LNCaP clone FGC (cell line): ENCODE measurements around the gene GALNT9.
"Not testable (repeated sequence)": the region's sequence is repeated elsewhere in the genome, so short reads cannot be mapped to it uniquely, and the experiment has no call there.

Experiments used
- DNase-seq: peaks from one replicate; pipeline ENCODE4 v3.0.0-alpha.2; 2011; ENCODE audit warnings: low read depth
- H3K4me3 ChIP-seq: 2 replicates; pipeline ENCODE4 v1.5.1; 2011; ENCODE audit warnings: mild to moderate bottlenecking, low read depth, low read length, control low read depth
- CTCF ChIP-seq: IDR thresholded peaks from 2 replicates; pipeline ENCODE4 v1.5.1; 2012; ENCODE audit warnings: mild to moderate bottlenecking; ENCODE audit not compliant: control insufficient read depth, insufficient read depth; ENCODE audit errors: extremely low read depth

The GALNT9 gene

GRCh38 chr12:132255642-132256041 lies 73.7 kb downstream of the GALNT9 start:
- TF ChIP-seq CTCF = no peak
- no peak overlapping the region for H3K4me3 ChIP-seq

GRCh38 chr12:132253698-132254480 lies 75.5 kb downstream of the GALNT9 start:
- no peak overlapping the region for H3K4me3 ChIP-seq
- no peak for TF ChIP-seq CTCF
- no peak for DNase-seq

More at GRCh38 chr12:132255642-132256041, 73.7 kb downstream of the GALNT9 start:
- no peak for DNase-seq

GRCh38 chr12:132252981-132253380 lies 76.4 kb downstream of the GALNT9 start:
- not testable (repeated sequence) for H3K4me3 ChIP-seq, DNase-seq

GRCh38 chr12:132251741-132252490 lies 77.5 kb downstream of the GALNT9 start:
- no peak for TF ChIP-seq CTCF
- no peak for DNase-seq
- no peak overlapping the region for H3K4me3 ChIP-seq

- no peak overlapping the region for H3K4me3 ChIP-seq
- TF ChIP-seq CTCF = no peak
- no peak for DNase-seq
Observed at GRCh38 chr12:132251310-132251709, 78.1 kb downstream of the GALNT9 start.

- DNase-seq = no peak
- TF ChIP-seq CTCF = no peak
- H3K4me3 ChIP-seq = no peak overlapping the region
Observed at GRCh38 chr12:132250707-132251106, 78.7 kb downstream of the GALNT9 start.

- DNase-seq = no peak
- TF ChIP-seq CTCF = no peak
- H3K4me3 ChIP-seq = no peak overlapping the region
Observed at GRCh38 chr12:132249689-132250478, 79.5 kb downstream of the GALNT9 start.
